IgD-negative memory B cell (primary cell): ENCODE measurements around the gene MICOS13. TPM values are rescaled to one million over a fixed set of nuclear protein-coding genes. Genes with fewer than 3 reads are reported as not detected.

Experiments
- H3K27ac Mint-ChIP-seq, 3 donors: one replicate each; pipeline ENCODE4 v1.8.0; 2020 to 2022; ENCODE audit warnings: mild to moderate bottlenecking in 3 of 3, mixed read lengths in 3 of 3, moderate library complexity in 1 of 3
- H3K27me3 Mint-ChIP-seq: one replicate; pipeline ENCODE4 v1.8.0; 2021; ENCODE audit warnings: mixed read lengths
- H3K36me3 Mint-ChIP-seq: one replicate; pipeline ENCODE4 v1.8.0; 2020; ENCODE audit warnings: mild to moderate bottlenecking, mixed read lengths
- H3K4me1 Mint-ChIP-seq, 3 donors: one replicate each; pipeline ENCODE4 v1.8.0; 2020 to 2022; ENCODE audit warnings: mixed read lengths in 3 of 3, mild to moderate bottlenecking in 1 of 3
- H3K4me3 Mint-ChIP-seq, 4 donors: one replicate each; pipeline ENCODE4 v1.8.0; 2020 to 2022; ENCODE audit warnings: mild to moderate bottlenecking in 4 of 4, mixed read lengths in 4 of 4, moderate library complexity in 3 of 4
- H3K9me3 Mint-ChIP-seq, 3 donors: one replicate each; pipeline ENCODE4 v1.8.0; 2020 to 2021; ENCODE audit warnings: mixed read lengths in 3 of 3, mild to moderate bottlenecking in 1 of 3
- polyA plus RNA-seq: library from polyadenylated mRNA; unstranded; fragments of 300-500 nt; fragmentation: Illumina TruSeq; gene quantifications from one replicate; pipeline ENCODE4 v1.2.3, GENCODE V29; 2021

Gene MICOS13
- polyA plus RNA-seq, 1 donor from 2014 or later = 107 TPM

DNA sequence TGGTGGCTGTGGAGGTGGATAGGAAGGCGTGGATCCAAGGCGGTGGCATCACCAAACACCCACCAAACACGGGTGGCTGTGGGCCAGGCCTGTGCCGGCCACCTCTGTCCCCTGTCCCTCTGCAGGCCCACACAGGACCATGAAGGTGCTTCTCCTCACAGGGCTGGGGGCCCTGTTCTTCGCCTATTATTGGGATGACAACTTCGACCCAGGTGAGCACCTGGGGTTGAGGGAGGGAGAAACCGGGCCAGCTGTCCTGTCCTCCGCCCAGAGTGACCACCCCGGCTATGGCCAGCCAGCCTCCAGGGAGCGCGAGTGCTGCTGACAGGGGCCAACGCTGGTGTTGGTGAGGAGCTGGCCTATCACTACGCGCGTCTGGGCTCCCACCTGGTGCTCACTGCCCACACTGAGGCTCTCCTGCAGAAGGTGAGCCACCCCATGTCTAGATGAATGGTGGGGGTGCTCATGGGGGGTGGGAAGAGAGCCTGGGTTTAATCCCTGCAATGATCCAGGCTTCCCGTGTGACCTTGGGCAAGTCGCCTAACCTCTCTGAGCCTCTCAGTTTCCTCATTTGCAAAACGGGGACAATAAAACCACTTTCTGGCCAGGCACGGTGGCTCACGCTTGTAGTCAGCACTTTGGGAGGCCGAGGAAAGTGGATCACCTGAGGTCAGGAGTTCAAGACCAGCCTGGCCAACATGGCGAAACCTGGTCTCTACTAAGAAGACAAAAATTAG is 4.5 kb upstream of the MICOS13 start:
- Mint-ChIP-seq H3K4me3 (peak overlapping the region in 3 of 4 donors; percentile 21 to 47 (median 32)), H3K9me3 (no peaks in the 10 kb centered on the region), H3K36me3 (no peaks in the 10 kb centered on the region), H3K4me1 (peaks cover 12 to 17% (median 12%) of the 10 kb centered on the region in 3 donors), H3K27ac (peak overlapping the region in 1 of 3 donors; percentile 65), H3K27me3 (peaks cover 3% of the 10 kb centered on the region)

DNA sequence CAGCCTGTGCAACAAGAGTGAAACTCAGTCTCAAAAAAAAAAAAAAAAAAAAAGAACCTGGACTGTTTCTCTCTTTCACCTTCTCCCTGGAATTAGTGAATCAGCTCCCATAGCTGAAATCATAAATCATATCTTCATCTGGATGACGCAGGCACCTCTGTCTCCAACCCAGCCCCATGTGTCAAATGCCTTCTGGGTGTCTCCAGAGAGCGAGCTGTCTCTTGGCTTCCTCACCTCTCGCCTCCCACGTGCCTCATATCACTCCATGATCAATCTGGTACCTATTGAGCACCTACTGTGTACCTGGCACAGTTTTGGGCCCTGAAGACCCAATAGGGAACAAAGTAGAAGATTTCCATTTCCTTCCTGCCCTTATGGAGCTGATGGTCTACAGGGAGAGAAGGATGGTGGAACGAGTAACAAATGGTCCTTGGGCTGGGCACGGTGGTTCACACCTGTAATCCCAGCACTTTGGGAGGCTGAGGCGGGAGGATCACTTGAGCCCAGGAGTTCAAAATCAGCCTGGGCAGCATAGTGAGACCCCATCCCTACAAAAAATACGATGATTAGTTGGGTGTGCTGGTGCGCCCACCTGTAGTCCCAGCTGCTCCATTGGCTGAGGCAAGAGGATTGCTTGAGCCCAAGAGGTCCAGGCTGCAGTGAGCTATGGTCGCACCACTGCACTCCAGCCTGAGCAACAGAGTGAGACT is 3.0 kb upstream of the MICOS13 start:
- Mint-ChIP-seq H3K27me3 (peaks cover 3% of the 10 kb centered on the region), H3K9me3 (no peaks in the 10 kb centered on the region), H3K4me1 (peaks cover 5 to 15% (median 13%) of the 10 kb centered on the region in 3 donors), H3K27ac (peak overlapping the region in 1 of 3 donors; percentile 95), H3K4me3 (peak overlapping the region in 2 of 4 donors; percentile 55 to 72), H3K36me3 (no peaks in the 10 kb centered on the region)

DNA sequence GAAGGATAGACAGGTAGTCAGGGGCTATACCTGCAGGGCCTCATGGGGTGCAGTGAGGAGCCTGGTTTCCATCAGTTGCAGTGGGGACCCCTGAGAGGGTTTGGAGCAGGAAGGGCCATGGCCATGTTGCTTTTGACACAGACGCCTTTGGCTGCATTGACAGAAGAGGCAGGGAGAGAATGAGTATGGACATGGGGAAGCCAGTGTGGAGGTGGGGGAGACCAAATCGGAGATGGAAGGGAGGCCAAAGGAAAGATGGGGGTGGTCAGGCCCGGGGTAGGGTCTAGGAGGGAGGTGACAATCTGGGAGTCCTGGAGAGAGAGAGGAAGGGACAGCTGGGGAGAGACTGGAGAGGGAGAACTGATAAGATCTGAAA is 1.8 kb upstream of the MICOS13 start:
- Mint-ChIP-seq H3K27me3 (peaks cover 3% of the 10 kb centered on the region), H3K4me1 (peaks cover 5 to 15% (median 13%) of the 10 kb centered on the region in 3 donors)

DNA sequence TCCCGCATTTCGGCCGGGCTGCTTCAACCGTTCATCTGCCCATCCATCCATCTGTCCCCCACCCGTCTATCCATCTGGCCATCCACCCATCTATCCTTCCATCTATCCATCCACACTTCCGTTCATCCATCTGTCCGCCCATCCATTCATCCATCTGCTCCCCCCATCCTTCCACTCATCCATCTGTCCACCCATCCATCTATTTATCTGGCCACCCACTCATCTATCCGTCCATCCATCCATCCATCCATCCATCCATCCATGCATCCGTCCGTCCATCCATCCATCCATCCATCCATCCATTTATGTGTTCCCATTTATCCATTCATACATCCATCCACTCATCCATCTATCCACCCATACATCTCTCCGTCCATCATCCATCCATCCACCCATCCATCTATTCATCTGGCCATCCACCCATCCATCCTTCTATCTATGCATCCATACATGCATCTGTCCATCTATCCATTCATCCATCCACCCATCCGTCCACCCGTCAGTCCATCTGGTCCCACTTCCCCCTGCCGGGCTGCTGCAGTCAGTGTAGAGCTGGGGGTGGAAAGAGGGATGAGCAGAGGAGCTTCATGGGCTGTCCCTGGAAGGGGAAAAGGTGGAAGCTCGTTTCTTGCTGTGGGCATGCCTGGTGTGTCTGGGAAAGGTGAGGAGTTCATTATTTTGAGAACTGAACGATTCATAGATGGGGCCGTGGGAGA is 1.2 kb upstream of the MICOS13 start:
- no peaks in the 10 kb centered on the region for H3K36me3 Mint-ChIP-seq
- peak overlapping the region; percentile 73 to 90 (median 82) for H3K4me3 Mint-ChIP-seq
- no peaks in the 10 kb centered on the region for H3K9me3 Mint-ChIP-seq
- peak overlapping the region; percentile 63 to 100 (median 93) for H3K27ac Mint-ChIP-seq
- peaks cover 5 to 14% (median 12%) of the 10 kb centered on the region in 3 donors for H3K4me1 Mint-ChIP-seq
- peaks cover 3% of the 10 kb centered on the region for H3K27me3 Mint-ChIP-seq

More for the DNA sequence above, 1.8 kb upstream of the MICOS13 start:
- H3K9me3 Mint-ChIP-seq = no peaks in the 10 kb centered on the region
- no peaks in the 10 kb centered on the region for H3K36me3 Mint-ChIP-seq
- H3K27ac Mint-ChIP-seq = peak overlapping the region; percentile 63 to 100 (median 93)
- peak overlapping the region in 3 of 4 donors; percentile 13 to 79 (median 73) for H3K4me3 Mint-ChIP-seq

GRCh38 chr19:5680084-5680436 is 256 bp downstream of the MICOS13 start:
- no peaks in the 10 kb centered on the region for H3K9me3 Mint-ChIP-seq
- H3K36me3 Mint-ChIP-seq = no peaks in the 10 kb centered on the region
- peak overlapping the region; percentile 97 to 100 (median 99) for H3K27ac Mint-ChIP-seq
- peaks cover 3% of the 10 kb centered on the region for H3K27me3 Mint-ChIP-seq
- H3K4me3 Mint-ChIP-seq = peak overlapping the region; percentile 89 to 96 (median 94)
- H3K4me1 Mint-ChIP-seq = peaks cover 5 to 11% (median 11%) of the 10 kb centered on the region in 3 donors

GRCh38 chr19:5679289-5680083 is 830 bp downstream of the MICOS13 start:
- H3K4me1 Mint-ChIP-seq = peaks cover 5 to 11% (median 11%) of the 10 kb centered on the region in 3 donors
- H3K4me3 Mint-ChIP-seq = peak overlapping the region; percentile 89 to 96 (median 94)
- H3K27me3 Mint-ChIP-seq = peaks cover 3% of the 10 kb centered on the region
- peak overlapping the region; percentile 97 to 100 (median 99) for H3K27ac Mint-ChIP-seq
- H3K9me3 Mint-ChIP-seq = no peaks in the 10 kb centered on the region
- H3K36me3 Mint-ChIP-seq = no peaks in the 10 kb centered on the region

GRCh38 chr19:5678071-5678718 is 2.1 kb downstream of the MICOS13 start:
- no peak overlapping the region for H3K27ac Mint-ChIP-seq
- no peaks in the 10 kb centered on the region for H3K9me3 Mint-ChIP-seq
- H3K4me3 Mint-ChIP-seq = no peak overlapping the region
- H3K36me3 Mint-ChIP-seq = no peaks in the 10 kb centered on the region
- peaks cover 5 to 11% (median 9%) of the 10 kb centered on the region in 3 donors for H3K4me1 Mint-ChIP-seq
- peaks cover 3% of the 10 kb centered on the region for H3K27me3 Mint-ChIP-seq

DNA sequence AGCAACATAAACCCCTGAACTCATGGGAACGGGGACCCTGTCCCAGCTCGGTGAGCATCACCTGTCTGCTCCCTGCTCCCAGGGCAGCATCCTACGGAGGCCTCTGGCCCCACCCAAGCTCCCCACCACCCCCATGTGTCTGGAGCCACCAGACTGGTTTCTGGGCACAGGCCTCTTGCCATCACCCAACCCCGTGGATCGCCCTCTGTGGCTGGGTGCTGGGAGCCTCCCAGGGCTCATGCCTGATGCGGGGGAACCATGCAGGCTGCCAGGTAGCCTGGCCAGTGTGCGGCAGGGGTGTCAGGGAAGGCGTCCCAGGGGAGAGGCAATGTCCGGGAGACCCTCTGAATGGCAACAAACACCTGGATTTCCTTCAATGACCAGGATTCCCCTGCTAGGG is 2.7 kb downstream of the MICOS13 start:
- Mint-ChIP-seq H3K9me3 (no peaks in the 10 kb centered on the region), H3K4me1 (peaks cover 5 to 11% (median 9%) of the 10 kb centered on the region in 3 donors), H3K36me3 (no peaks in the 10 kb centered on the region), H3K27ac (no peak overlapping the region), H3K4me3 (no peak overlapping the region), H3K27me3 (peaks cover 3% of the 10 kb centered on the region)

- no peaks in the 10 kb centered on the region for H3K9me3 Mint-ChIP-seq
- no peaks in the 10 kb centered on the region for H3K36me3 Mint-ChIP-seq
- peaks cover 5 to 11% (median 9%) of the 10 kb centered on the region in 3 donors for H3K4me1 Mint-ChIP-seq
- H3K4me3 Mint-ChIP-seq = no peak overlapping the region
- no peak overlapping the region for H3K27ac Mint-ChIP-seq
- peaks cover 3% of the 10 kb centered on the region for H3K27me3 Mint-ChIP-seq
Observed at GRCh38 chr19:5677136-5677535, 3.2 kb downstream of the MICOS13 start.

- Mint-ChIP-seq H3K9me3 (no peaks in the 10 kb centered on the region), H3K27me3 (peaks cover 3% of the 10 kb centered on the region), H3K27ac (peak overlapping the region in 1 of 3 donors; percentile 50)
Observed at GRCh38 chr19:5676772-5677105, 3.6 kb downstream of the MICOS13 start.

DNA sequence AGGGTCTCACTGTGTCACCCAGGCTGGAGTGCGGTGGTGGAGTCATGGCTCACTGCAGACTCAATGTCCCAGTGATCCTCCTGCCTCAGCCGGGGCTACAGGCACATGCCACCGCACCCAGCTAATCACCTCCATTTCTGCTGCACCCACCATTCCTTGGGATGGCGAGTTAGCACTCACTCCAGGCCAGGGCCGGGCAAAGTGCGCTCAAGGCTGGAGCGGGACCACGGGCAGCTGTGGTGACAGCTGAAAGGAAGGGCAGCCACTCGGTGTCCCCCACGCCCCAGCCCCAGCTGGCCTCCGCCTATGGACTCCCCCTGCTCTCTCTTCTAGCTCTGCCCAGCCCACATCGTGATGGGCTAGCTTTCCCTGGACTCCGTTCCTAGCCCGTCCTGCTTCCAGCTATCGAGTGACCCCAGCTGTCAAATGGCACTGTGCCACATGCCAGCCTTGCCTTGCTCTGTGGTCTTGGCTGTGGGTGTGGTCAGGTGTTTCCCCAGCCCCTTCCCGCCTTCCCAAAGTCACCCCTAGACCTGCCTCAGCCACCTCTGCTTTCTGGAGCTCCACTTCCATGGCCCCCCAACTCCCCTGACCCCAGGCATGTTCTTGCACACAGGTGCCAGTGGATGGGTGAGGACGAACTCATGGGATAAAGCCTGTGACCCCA is 4.1 kb downstream of the MICOS13 start:
- Mint-ChIP-seq H3K9me3 (no peaks in the 10 kb centered on the region), H3K4me3 (peak overlapping the region in 1 of 4 donors; percentile 5), H3K27ac (peak overlapping the region in 1 of 3 donors; percentile 50), H3K4me1 (peaks cover 5 to 9% (median 8%) of the 10 kb centered on the region in 3 donors), H3K36me3 (no peaks in the 10 kb centered on the region), H3K27me3 (peaks cover 3% of the 10 kb centered on the region)

More at GRCh38 chr19:5676772-5677105, 3.6 kb downstream of the MICOS13 start:
- Mint-ChIP-seq H3K36me3 (no peaks in the 10 kb centered on the region), H3K4me3 (no peak overlapping the region), H3K4me1 (peaks cover 5 to 11% (median 9%) of the 10 kb centered on the region in 3 donors)

- Mint-ChIP-seq H3K4me3 (peak overlapping the region in 1 of 4 donors; percentile 21), H3K27me3 (no peaks in the 10 kb centered on the region), H3K27ac (no peak overlapping the region), H3K9me3 (no peaks in the 10 kb centered on the region), H3K4me1 (peaks cover 0 to 4% (median 2%) of the 10 kb centered on the region in 3 donors), H3K36me3 (no peaks in the 10 kb centered on the region)
Observed at GRCh38 chr19:5674714-5675113, 5.6 kb downstream of the MICOS13 start.

- Mint-ChIP-seq H3K4me3 (no peak overlapping the region), H3K27ac (no peak overlapping the region), H3K9me3 (no peaks in the 10 kb centered on the region)
Observed at GRCh38 chr19:5673752-5674151, 6.6 kb downstream of the MICOS13 start.

More at GRCh38 chr19:5673752-5674151, 6.6 kb downstream of the MICOS13 start:
- Mint-ChIP-seq H3K4me1 (no peaks in the 10 kb centered on the region), H3K27me3 (no peaks in the 10 kb centered on the region), H3K36me3 (no peaks in the 10 kb centered on the region)
